SHP77 treated with DMSO at 0.1 percent for 48 hours (cell line): ENCODE measurements around the gene ZNF580.

Experiments used
- DNase-seq: peaks from one replicate; lab custom pipeline; 2025; lab: John Stamatoyannopoulos, UW

ZNF580 gene, protein sequence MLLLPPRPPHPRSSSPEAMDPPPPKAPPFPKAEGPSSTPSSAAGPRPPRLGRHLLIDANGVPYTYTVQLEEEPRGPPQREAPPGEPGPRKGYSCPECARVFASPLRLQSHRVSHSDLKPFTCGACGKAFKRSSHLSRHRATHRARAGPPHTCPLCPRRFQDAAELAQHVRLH

DNA sequence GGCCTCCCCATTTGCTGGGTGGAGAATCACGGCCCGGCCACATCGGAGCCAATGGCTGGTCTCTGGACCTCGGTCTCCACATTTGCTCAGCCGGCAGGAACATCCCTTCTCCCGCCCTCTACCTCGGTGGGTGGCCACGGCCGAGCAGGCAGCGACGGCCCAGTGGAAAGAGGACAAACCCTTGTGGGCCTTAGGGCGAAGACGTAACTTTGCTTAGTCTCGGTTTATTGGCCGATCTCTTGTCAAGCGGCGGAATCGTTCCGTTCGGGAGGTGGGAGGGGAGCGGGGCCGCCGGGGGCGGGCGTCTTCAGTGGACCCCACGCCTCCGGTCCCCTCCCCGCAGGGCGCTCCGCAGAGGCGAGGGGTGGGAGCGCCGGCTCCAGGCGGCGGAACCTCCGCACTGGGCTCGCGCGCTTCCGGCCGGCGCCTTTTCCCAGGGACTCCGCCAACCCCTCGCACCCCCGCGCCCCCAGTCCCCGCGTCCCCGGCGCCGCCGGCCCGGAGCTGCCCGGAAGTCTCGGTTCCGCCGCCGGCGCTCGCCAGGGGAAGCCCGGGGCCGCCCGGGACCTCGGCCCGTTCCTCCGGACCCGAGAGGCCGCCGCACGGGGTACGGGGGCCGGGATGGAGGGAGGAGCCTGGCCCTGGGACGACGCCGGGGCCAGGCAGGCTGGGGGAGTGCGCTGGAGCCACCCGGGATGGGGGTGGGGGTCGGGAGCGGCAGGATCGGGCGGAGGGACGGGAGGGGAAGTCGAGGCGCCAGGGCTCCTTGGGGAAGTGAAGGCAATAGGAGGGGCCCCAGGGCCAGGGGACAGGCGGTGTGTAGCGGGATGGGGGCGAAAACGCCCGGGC is at the start of gene ZNF580:
Gene ZNF580, plus strand, starts transcription at position 426 of the 849 bp plus-strand sequence. CDS start 1,507 bp downstream, outside the sequence.
- peak; percentile 24 for DNase-seq

DNA sequence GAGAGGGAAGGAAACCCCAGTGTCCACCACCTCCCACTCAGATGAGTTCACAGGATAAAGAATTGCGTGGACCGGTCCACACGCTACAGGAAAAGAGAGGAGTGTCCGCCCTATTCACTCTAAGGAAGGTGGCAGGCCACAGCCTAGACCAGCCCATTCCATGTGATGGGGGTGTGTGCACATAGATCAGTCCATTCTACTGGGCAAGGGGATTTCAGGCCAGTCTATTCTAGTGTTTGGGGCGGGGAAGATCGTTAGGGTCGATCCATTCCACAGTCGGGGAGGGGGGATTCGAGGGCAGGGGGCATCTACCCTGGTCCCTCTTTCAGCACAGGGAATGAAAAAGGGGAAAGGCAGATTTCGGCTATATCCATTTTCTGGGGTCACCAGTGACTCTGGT is 49.2 kb upstream of the ZNF580 start:
- no peak for DNase-seq

DNA sequence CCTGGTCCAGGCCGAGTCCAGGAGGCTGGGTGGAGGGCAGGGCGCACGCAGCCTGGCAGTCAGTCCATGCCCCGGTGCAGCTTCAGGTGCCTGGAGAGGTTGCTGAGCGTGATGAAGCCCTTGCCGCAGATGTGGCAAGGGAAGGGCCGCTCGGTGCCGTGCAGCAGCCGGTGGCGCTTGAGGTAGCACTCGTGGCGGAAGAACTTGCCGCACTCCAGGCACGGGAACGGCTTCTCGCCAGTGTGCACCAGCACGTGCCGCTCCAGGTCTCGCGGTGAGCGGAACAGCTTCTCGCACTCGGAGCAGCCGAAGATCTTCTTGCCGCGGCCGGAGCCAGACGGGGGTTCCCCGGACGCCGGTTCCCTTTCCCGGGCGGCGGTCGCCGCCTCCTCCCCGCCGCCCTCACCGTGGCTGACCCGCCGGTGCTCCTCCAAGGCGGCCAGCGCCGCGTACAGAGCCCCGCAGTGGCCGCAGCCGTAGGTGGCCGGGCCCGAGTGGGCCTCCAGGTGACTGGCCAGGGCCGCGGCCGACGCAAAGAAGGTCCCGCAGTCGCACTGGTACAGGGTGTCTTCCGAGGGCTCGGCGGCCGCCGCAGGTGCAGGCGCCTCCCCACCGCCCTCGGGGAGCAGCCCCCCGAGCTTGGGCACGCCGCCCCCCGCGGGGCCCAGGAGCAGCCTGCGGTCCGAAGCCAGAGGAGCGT is 48.3 kb upstream of the ZNF580 start:
- DNase-seq: no peak

DNA sequence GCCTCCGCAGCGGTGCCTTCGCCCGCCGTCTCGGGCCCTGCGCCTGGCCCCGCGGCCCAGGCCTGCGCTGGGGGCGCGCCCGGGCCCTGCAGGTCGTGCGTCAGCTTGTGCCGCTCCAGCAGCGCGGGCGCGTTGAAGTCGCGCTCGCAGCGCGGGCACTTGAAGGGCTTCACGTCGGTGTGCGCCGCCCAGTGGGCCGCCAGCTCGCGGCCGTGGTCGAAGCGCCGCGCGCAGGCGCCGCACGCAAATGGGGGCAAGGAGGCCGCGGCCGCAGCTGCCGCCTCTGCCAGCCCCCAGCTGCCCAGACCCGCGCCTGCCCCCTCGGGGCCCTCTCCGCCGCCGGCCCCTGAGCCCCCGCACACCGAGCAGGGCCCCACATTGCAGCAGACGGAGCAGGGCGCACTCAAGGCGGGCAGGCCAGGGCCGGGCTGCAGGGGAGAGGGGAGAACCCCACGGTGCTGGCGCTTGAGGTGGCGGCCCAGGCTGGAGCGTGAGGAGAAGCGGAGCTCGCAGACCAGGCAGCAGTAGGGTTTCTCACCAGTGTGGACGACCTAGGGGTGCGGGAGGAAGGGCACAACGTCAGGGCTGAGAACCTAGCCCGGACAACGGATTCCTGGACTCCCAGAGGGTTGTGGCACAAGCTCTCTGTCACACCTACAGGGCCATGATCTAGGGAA is 47.6 kb upstream of the ZNF580 start:
- DNase-seq: no peak

DNA sequence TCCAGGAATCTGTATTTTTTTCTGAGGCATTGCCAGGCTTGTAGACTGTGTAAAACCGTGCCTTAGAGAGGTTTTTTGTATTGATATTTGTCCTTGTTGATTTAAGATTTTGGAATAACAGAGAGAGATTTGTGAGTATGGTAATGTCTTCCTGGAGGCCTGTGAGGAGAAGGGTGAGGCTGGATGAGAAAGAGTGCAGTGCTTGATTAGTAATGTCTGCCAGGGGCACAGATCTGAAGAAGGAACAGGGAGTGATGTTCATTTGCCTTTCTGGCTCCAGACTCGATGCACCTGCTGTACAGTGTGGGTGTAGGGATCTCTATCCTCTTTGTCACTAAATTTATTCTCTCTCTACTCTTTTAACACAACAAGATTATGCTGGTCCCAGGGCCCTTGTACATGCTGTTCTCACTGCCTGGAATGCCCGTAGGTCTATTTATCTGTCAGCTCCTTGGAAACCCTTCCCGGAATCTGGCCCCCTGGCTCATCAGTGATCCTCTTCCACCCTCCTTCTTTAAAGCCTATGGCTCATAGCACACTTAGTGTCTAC is 45.7 kb upstream of the ZNF580 start:
- no peak for DNase-seq

DNA sequence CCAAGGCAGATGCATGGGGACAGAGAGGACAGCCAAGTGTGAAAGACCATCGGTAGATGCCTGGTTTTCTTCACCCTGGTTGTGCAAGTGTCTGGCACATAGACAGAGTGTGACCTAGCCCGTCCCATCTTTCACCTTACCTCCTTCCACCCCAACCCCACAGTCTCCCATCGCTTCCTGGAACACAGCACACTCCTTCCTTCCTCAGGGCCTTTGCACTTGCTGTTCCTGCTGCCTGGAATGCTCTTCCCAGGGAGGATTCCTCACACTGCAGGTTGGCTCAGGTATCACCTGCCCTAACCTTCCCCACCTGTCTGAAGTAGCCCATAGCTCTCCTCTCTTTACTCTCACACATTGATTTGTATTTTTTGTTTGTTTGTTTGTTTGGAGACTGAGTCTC is 44.5 kb upstream of the ZNF580 start:
- no peak for DNase-seq

DNA sequence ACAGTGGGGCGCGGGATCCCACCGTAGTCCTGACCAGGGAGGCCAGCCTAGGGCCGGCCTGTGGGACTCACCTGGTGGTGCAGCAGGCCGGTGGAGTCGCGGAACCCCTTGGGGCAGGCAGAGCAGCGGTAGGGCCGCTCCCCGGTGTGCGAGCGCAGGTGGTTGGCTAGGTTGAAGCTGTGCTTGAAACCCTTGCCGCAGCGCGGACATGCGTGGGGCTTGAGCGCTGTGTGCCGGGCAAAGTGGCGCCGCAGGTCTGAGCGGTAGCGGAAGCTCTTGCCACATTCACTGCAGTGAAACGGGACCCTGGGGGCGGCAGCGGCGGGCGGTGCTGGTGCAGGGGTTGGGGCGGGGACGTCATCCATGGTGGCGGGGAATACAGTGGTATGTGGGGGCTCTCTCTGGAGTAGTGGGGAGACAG is 43.3 kb upstream of the ZNF580 start:
- no peak for DNase-seq

DNA sequence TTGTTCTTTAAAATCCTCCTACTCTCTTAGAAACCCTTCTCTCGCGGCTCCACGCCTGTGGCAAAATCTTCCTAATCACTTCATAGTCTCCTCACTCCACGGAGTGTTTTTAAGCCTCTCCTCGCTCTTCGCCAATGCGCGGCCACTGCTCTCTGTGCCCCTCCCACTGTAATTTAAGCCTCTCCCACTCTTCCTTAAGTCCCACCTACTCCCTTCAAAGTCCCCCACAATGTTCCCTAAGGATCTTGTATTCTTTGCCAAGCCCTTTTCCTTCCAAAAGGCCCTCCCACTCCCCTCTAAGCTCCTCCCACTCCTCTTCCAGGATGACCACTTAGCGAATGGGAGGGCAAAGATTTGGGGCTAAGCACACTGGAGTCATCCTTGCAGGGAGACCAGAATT is 42.8 kb upstream of the ZNF580 start:
- DNase-seq: no peak

DNA sequence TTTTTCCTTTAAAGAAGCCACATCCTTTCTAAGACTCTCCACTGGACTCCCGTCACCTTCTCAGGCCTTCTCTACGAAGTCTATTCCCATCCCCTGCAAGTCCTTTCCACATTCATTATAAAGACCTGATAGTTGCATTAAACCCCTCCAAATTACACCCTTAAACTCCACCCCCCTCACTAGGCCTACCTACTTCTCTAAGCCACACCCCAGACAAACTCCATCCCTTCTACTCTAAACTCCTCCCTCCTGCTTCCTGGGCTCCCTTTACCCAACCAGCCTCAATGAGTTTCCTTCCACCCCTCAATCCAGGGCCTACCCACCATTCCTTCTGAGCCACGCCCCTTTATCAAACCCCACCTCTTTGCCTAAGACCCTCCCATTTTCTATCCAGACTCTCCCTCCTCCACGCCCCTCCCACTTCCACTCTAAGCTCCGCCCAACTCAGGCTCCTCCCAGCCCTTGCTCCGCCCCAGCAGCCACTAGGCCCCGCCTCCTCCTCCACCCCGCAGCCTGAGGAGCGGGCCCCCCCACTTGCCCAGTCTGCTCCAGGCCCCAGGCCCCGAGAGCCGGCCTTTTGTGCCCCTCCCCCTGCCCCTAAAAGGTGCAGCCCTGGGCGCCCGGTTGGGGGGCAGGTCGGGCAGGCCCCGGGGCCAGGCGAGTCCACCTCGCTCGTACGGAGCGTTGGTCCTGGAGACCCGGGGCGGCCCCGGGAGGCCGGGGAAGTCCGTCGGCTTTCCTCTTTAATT is 41.9 kb upstream of the ZNF580 start:
- peak; percentile 93 for DNase-seq

DNA sequence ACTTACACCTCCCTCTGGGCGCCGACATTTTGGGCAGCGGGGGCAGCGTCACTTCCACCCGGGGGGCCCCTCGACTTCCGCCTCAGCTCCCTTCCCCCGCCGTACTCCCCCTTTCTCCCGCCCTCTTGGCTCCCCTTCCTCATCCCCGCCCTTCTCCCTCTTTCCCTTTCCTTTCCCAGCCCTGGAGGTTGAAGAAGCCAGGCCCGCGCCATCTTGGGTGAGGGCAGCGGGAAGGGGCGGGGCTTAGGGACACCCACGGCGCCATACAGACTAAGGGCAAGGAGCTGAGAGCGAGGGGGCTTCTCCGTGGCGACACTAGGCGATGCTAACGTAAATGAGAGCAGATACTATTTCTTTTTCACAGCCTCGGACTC is 41.3 kb upstream of the ZNF580 start, which contains the start of gene FIZ1:
Gene FIZ1, minus strand, starts transcription at position 50 of the 374 bp plus-strand sequence. CDS start 1,652 bp downstream, outside the sequence.
- DNase-seq: peak; percentile 89

DNA sequence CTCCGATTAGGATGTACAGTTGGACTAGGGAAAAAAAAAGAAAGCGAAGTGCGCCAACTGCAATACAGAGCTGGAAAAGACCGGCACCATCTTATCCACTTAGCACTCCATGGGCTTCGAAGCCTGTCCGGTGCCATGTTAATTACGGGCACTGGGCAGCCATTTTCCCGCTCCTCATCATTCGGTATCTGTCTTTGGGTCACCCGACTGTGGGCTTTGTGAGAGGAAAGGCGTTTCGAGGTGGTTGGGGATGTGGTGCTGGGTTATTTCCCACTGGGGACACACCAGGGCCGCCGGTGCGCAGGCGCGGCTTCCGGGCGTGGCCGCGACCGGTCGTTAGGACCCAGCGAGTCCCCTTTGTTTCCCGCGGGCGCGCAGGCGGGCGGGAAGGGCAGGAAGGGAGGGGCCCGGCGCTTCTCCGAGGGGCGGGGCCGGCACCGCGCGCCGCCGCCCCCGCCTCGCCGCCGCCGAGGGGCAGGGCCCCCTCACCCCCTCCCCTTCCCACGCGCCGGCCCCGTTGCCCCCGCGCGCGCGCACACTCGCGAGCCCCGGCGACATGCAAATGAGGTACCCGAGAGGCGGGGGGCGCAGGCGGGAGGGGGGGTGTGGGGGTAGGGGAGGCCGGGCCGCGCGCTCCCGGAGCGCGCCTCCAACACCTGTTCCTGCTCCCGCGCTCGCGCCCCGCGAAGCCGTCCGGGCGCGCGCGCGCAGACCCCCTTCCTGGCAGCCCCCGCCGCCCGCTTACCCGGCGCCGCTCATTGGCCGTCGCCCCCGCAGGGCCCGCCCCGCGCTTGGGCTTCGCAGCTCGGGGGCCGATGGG is 40.8 kb upstream of the ZNF580 start, which contains the start of gene ZNF524:
Gene ZNF524, plus strand, starts transcription at position 447 of the 820 bp plus-strand sequence. CDS start 1,825 bp downstream, outside the sequence.
- DNase-seq: peak; percentile 88

DNA sequence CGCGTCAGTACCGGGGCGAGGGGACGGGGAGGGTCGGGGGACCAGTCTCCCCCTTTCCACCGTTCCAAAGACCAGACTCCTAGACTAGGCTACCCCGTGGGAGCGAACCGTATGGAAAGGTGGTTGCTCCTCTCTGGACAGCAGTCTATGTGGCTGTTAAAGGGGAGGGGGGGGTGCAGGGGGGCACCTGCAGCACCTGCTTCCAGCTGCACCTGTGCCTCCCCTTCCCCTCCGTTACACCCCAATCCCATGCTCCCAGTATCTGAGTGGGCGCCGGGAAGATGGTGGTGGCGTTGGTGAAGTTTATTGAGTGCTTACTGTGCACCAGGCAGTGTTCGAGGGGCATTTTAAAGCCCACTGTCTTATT is 40.2 kb upstream of the ZNF580 start:
- DNase-seq: no peak

DNA sequence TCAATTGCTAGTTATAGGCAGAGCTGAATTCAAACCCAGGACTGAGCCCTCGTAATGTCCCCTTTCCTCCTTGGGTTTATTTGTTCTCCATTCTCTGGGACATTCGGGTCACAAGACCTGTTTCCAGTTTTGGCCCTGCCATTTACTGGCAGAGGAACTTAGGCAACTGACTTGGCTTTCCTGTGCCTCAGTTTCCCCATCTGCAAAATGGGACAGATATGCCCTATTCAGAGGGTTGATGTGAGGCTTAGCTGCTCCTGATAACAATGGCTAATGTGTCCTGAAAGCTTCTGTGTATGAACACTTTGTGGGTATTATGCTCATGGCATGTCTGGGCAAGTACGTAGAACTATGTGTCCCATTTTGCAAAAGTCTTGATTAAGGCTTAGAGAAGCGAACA is 39.7 kb upstream of the ZNF580 start:
- DNase-seq: no peak

DNA sequence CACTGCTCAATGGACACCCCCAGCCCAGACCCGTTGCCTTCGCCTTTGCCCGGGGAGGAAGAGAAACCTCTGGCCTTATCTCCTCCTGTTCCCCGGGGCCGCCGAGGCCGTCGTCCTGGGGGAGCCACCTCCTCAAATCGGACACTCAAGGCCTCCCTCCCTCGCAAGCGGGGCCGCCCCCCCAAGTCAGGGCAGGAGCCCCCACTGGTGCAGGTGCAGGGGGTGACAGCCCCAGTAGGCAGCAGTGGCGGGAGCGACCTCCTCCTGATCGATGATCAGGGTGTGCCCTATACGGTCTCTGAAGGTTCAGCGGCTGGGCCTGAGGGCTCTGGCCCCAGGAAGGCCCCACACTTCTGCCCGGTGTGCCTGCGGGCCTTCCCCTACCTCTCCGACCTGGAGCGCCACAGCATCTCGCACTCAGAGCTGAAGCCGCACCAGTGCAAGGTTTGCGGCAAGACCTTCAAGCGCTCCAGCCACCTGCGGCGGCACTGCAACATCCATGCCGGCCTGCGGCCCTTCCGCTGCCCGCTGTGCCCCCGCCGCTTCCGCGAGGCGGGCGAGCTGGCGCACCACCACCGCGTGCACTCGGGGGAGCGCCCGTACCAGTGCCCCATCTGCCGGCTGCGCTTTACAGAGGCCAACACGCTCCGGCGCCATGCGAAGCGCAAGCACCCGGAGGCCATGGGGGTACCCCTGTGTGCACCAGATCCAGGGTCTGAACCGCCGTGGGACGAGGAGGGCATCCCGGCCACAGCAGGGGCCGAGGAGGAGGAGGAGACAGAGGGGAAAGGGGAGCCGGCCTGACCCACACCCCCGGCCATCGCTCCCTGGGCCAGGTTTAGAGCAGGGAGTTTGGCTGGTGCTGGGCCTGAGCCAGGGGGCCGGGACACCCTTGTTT is 38.4 kb upstream of the ZNF580 start:
- DNase-seq: no peak

DNA sequence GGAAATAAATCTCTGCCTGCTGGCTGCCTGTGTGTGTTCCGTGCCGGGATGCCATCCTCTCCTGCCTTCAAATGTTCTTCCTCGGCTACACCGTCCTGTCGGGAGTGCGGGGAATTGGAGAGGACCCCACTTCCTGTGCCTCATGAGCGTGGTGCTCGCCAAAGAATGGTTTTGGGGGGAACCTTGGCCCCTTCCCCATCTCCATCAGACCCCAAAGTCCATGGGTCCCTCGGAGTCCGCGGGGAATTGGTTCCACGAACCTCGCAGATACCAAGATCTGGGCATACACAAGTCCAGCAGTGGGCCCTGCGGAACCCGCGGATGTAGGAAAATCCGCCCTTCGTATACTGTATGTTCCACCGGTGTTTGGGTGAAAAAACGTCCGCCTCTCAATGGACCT is 37.7 kb upstream of the ZNF580 start:
- no peak for DNase-seq

DNA sequence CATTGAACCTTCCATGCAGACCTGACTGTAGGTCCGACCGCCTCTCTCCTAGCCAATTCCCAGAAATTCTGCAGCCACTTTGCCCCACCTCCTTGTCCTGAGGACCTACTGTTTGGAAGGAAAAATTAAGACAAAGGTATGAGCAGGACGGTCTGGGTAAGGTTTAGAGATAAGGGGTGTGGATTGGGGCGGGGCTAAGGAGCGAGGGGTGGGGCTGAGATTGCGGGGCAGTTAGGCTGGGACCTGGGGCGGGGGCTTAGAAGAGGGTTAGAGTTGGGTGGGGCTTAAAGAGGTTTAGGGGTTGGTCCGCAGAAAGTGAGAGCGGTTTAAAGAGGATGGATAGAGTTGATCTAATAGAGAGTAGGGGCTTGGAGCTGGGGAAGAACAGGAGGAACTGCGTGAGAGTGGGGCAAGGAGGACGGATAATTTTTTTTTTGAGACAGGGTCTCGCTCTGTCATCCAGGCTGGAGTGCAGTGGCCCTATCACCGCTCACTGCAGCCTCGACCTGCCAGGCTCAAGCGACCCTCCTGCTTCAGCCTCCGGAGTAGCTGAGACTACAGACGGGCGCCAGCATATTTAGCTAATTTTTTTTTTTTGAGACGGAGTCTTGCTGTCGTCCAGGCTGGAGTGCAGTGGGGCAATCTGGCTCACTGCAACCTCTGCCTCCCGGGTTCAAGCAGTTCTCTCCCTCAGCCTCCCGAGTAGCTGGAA is 37.1 kb upstream of the ZNF580 start:
- DNase-seq: no peak

DNA sequence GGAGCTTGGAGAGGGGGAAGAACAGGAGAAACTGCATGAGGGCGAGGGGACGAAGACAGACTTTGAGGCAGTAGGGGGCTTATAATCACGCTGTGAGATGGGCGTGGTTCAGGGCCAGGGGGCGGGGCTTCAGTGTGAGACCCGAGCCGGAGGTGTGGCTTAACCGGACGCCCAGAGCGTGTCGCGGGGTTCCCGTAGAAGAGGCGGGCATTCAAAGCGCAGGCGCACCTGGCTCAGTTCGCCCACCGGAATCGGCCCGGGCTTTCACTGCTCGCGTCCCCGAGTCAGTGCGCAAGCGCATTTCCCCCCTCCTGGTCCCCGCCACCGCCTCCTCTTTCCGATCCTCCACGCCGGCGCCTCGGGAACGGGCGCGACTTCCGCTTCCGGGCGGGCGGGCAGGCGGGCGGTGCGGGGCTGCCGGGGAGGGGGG is 35.6 kb upstream of the ZNF580 start:
- DNase-seq: peak; percentile 90

DNA sequence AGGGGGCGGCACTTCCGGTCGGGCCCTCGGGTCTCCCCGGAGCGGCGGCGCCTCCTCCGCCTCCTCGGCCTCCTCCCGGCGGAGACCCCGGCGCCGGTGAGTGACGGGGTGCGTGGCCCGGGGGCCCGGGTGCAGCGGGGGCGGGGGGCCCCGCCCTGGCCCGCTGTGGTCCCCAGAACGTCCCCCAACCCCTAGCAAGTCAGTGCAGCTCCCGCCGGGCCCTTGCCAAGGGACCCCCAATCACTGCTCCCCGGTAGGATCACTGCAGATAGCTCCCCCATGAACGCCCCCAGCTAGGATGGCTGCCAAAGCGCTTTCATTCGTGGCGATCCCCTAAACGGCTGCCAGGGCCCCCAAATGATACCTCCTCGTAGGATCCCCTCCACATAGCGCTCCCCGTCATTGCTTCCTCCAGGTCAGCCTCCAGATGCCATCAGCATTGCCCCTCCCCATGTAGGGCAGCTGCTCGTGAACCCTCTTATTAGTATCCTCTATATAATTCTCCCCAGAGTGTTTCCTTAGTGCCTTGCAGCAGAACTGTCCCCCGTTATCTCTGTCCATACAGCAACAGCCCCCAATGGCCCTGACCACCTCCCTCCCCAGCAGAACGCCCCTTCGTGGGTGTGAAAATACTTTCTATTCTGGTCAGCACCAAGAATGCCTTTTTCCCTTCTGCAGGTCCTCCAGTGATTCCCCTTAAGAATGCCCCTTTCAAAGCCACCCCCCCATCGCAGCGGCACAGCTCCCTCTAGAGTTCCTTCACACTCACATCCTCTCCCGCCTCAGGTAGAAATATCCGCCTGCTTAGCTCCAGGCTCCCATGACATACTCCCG is 34.9 kb upstream of the ZNF580 start, which contains the start of gene ZNF865:
Gene ZNF865, plus strand, starts transcription at position 11 of the 834 bp plus-strand sequence. CDS start 7,972 bp downstream, outside the sequence.
- peak; percentile 26 for DNase-seq
